NCI-H2196 (cell line): ENCODE measurements around the gene RAD9B.
"Not testable (repeated sequence)": the region's sequence is repeated elsewhere in the genome, so short reads cannot be mapped to it uniquely, and the experiment has no call there.

Experiments used
- DNase-seq: peaks from one replicate; lab custom pipeline; 2025; ENCODE audit not compliant: unreplicated experiment; lab: John Stamatoyannopoulos, UW

Gene RAD9B

GRCh38 chr12:110520876-110521712, 19.0 kb downstream of the RAD9B start:
- not testable (repeated sequence) for DNase-seq

- no peak for DNase-seq
These were observed 26.2 kb downstream of the RAD9B start for GRCh38 chr12:110528277-110528839.

GRCh38 chr12:110530511-110530910, 28.4 kb downstream of the RAD9B start:
- no peak for DNase-seq

GRCh38 chr12:110531741-110532333, 29.7 kb downstream of the RAD9B start:
- DNase-seq = peak; percentile 34

- DNase-seq = no peak
These were observed 30.5 kb downstream of the RAD9B start for GRCh38 chr12:110532644-110533043.

- DNase-seq = no peak
These were observed 31.5 kb downstream of the RAD9B start for GRCh38 chr12:110533607-110534006.

- DNase-seq = no peak
These were observed 32.7 kb downstream of the RAD9B start for GRCh38 chr12:110534811-110535210.

- DNase-seq = peak; percentile 24
These were observed 34.9 kb downstream of the RAD9B start for GRCh38 chr12:110536834-110537604.

GRCh38 chr12:110537605-110538409, 35.7 kb downstream of the RAD9B start:
- peak; percentile 88 for DNase-seq

GRCh38 chr12:110538869-110539622, 36.9 kb downstream of the RAD9B start:
- DNase-seq = no peak

GRCh38 chr12:110540048-110540447, 37.9 kb downstream of the RAD9B start:
- no peak for DNase-seq

- DNase-seq = peak; percentile 87
These were observed 41.3 kb downstream of the RAD9B start for GRCh38 chr12:110543252-110543959.

GRCh38 chr12:110543965-110544364, 41.8 kb downstream of the RAD9B start:
- no peak for DNase-seq

GRCh38 chr12:110545259-110545658, 43.1 kb downstream of the RAD9B start:
- not testable (repeated sequence) for DNase-seq

GRCh38 chr12:110545812-110546211, 43.7 kb downstream of the RAD9B start:
- no peak for DNase-seq

- DNase-seq = peak; percentile 7
These were observed 44.2 kb downstream of the RAD9B start for GRCh38 chr12:110546339-110546738.

GRCh38 chr12:110547090-110547489, 45.0 kb downstream of the RAD9B start:
- DNase-seq = no peak

- DNase-seq = no peak
These were observed 46.5 kb downstream of the RAD9B start for GRCh38 chr12:110548678-110549077.

GRCh38 chr12:110549716-110550115, 47.6 kb downstream of the RAD9B start:
- no peak for DNase-seq
